Measurements from ENCODE around the gene TFR2.

Gene TFR2

GRCh38 chr7:100641463-100641859, at the start of gene TFR2:
Gene TFR2 (minus strand): TSS chr7:100641552. CDS start chr7:100641509, 43 bp downstream.
- Histone ChIP-seq H3K4me3 (no peak within 1 kb of the TSS), H3K9me3 (no peaks in the 10 kb centered on the region), H3K4me1 (no peaks in the 10 kb centered on the region), H3K36me3 (no peaks in the 10 kb centered on the region), H3K27ac (no peak within 1 kb of the TSS), H3K27me3 (peaks cover 0 to 53% of the 10 kb centered on the region in 2 donors)
- intact Hi-C loops (cut with DNase I; ENCODE audit: low total_unique reads) = no loop called here
- no peak for DNase-seq
- TF ChIP-seq, protein P1, sequence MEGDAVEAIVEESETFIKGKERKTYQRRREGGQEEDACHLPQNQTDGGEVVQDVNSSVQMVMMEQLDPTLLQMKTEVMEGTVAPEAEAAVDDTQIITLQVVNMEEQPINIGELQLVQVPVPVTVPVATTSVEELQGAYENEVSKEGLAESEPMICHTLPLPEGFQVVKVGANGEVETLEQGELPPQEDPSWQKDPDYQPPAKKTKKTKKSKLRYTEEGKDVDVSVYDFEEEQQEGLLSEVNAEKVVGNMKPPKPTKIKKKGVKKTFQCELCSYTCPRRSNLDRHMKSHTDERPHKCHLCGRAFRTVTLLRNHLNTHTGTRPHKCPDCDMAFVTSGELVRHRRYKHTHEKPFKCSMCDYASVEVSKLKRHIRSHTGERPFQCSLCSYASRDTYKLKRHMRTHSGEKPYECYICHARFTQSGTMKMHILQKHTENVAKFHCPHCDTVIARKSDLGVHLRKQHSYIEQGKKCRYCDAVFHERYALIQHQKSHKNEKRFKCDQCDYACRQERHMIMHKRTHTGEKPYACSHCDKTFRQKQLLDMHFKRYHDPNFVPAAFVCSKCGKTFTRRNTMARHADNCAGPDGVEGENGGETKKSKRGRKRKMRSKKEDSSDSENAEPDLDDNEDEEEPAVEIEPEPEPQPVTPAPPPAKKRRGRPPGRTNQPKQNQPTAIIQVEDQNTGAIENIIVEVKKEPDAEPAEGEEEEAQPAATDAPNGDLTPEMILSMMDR (IDR thresholded peaks at IDR 0.05) = no peak

- peaks cover 36 to 51% (median 51%) of the 10 kb centered on the region in 3 donors for H3K36me3 ChIP-seq
- H3K27ac ChIP-seq = no peak overlapping the region
- no peaks in the 10 kb centered on the region for H3K9me3 ChIP-seq
- no peak for DNase-seq
- H3K4me1 ChIP-seq = peaks cover 0 to 60% (median 43%) of the 10 kb centered on the region in 4 donors
- H3K4me3 ChIP-seq = no peak overlapping the region
- TF ChIP-seq, protein P1 (IDR thresholded peaks at IDR 0.05) = no peak
- intact Hi-C loops (cut with DNase I; ENCODE audit: low total_unique reads) = loop anchor here (5.0 kb wide), 2 partner anchors 127 to 207 kb away; partner anchors contain the start of gene NYAP1
- no peaks in the 10 kb centered on the region for H3K27me3 ChIP-seq
Observed at GRCh38 chr7:100689230-100690135, 48.1 kb upstream of the TFR2 start.

- no peak overlapping the region for H3K27ac ChIP-seq
- H3K4me3 ChIP-seq = no peak overlapping the region
- H3K27me3 ChIP-seq = no peaks in the 10 kb centered on the region
- peaks cover 0 to 60% (median 43%) of the 10 kb centered on the region in 4 donors for H3K4me1 ChIP-seq
- intact Hi-C loops (cut with DNase I; ENCODE audit: low total_unique reads) = no loop called here
- H3K36me3 ChIP-seq = peaks cover 47 to 62% (median 62%) of the 10 kb centered on the region in 3 donors
- TF ChIP-seq, protein P1 (IDR thresholded peaks at IDR 0.05) = no peak
- no peaks in the 10 kb centered on the region for H3K9me3 ChIP-seq
- DNase-seq = no peak
Observed at GRCh38 chr7:100688326-100688860, 47.0 kb upstream of the TFR2 start.

DNA sequence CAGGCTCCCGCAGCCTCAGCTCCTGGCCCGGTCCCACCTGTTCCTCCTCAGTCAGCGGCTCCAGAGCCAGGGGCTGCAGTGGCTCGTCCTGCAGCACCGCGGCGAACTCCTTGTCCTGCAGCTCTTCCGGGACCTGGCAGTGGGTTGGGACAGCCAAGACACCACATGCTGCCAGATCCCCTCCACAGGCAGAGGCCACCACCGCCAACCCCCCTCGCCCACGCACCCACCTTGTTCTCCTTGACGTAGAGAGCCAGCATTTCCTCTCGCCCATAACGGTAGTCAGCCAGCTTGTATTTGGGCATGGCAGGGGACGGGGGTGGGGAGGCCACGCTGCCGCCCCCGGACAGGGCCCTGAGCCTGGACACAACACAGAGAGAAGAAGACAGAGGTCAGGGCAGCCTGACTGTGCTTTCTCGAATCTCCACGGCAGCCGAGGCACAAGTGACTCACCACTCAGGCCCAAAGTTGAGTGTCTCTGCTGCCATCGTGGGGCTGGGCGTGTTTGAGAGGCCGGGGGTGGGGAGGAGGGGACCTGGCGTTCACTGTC, 46.5 kb upstream of the TFR2 start:
- Histone ChIP-seq H3K27ac (no peak overlapping the region), H3K36me3 (peaks cover 53 to 68% (median 68%) of the 10 kb centered on the region in 3 donors), H3K27me3 (no peaks in the 10 kb centered on the region), H3K4me1 (peaks cover 0 to 57% (median 40%) of the 10 kb centered on the region in 4 donors), H3K9me3 (no peaks in the 10 kb centered on the region), H3K4me3 (no peak overlapping the region)
- DNase-seq = no peak
- TF ChIP-seq, protein P1 (IDR thresholded peaks at IDR 0.05) = no peak
- intact Hi-C loops (cut with DNase I; ENCODE audit: low total_unique reads) = no loop called here

DNA sequence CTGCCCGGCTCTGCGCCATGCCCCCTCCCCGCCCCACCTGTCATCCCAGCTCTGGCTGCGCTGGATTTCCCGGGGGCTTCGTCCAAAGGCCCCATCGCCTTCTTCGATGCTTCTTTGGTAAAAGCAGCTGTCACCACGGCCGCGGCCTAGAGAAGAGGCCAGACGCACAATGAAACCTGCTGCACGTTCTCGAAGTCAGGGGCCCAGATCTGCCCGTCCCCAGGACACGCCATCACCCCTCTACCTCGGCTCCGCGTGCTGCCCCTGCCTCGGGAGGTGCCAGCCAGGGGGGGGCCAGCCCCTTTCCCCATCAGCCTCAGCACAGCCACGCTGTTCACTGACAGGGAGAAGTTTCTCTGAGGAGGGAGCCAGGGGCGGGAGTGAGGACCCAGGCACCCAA, 45.9 kb upstream of the TFR2 start:
- no peak for DNase-seq
- no peaks in the 10 kb centered on the region for H3K9me3 ChIP-seq
- H3K4me3 ChIP-seq = no peak overlapping the region
- no peak overlapping the region for H3K27ac ChIP-seq
- TF ChIP-seq, protein P1 (IDR thresholded peaks at IDR 0.05) = no peak
- peaks cover 59 to 74% (median 73%) of the 10 kb centered on the region in 3 donors for H3K36me3 ChIP-seq
- no peaks in the 10 kb centered on the region for H3K27me3 ChIP-seq
- intact Hi-C loops (cut with DNase I; ENCODE audit: low total_unique reads) = no loop called here
- H3K4me1 ChIP-seq = peaks cover 0 to 51% (median 35%) of the 10 kb centered on the region in 4 donors
